ENCODE results near the gene CPSF4.

GRCh38 chr7:99408379-99409191, 30.2 kb upstream of the CPSF4 start, which contains the start of the genes BUD31 and PDAP1:
- TF ChIP-seq TCF12 (IDR thresholded peaks at IDR 0.05; ENCODE audit: low read depth) (no peak; the same call in 1 of the 2 replicates), EGR1 (IDR thresholded peaks at IDR 0.05) (no peak), YY1 (IDR thresholded peaks at IDR 0.05; ENCODE audit: low read depth) (no peak)
- TF ChIP-seq, protein P1, sequence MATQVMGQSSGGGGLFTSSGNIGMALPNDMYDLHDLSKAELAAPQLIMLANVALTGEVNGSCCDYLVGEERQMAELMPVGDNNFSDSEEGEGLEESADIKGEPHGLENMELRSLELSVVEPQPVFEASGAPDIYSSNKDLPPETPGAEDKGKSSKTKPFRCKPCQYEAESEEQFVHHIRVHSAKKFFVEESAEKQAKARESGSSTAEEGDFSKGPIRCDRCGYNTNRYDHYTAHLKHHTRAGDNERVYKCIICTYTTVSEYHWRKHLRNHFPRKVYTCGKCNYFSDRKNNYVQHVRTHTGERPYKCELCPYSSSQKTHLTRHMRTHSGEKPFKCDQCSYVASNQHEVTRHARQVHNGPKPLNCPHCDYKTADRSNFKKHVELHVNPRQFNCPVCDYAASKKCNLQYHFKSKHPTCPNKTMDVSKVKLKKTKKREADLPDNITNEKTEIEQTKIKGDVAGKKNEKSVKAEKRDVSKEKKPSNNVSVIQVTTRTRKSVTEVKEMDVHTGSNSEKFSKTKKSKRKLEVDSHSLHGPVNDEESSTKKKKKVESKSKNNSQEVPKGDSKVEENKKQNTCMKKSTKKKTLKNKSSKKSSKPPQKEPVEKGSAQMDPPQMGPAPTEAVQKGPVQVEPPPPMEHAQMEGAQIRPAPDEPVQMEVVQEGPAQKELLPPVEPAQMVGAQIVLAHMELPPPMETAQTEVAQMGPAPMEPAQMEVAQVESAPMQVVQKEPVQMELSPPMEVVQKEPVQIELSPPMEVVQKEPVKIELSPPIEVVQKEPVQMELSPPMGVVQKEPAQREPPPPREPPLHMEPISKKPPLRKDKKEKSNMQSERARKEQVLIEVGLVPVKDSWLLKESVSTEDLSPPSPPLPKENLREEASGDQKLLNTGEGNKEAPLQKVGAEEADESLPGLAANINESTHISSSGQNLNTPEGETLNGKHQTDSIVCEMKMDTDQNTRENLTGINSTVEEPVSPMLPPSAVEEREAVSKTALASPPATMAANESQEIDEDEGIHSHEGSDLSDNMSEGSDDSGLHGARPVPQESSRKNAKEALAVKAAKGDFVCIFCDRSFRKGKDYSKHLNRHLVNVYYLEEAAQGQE (IDR thresholded peaks at IDR 0.05; ENCODE audit: low read depth) = no peak
